Activated CD8-positive, alpha-beta T cell treated with anti-CD3 and anti-CD28 coated beads for 36 hours (primary cell): ENCODE results near the gene SLC4A2. TPM values are rescaled to one million over a fixed set of nuclear protein-coding genes. Genes with fewer than 3 reads are reported as not detected.

Experiments
- ATAC-seq: fragments of 200-7000 bp; cut with Tn5 transposase; one replicate; pipeline ENCODE4 v1.10.0; 2021; ENCODE audit warnings: mild to moderate bottlenecking, moderate library complexity
- CTCF ChIA-PET: fragments of 350-600 bp; sonication (Branson Sonifier 250); formaldehyde crosslinking; loops from one replicate; lab custom pipeline; 2021; ENCODE audit warnings: antibody characterized with exemption; lab: Charles Lee
- POLR2A ChIA-PET: fragments of 350-600 bp; sonication (Branson Sonifier 250); formaldehyde crosslinking; loops from one replicate; lab custom pipeline; 2021; ENCODE audit warnings: antibody characterized with exemption; lab: Charles Lee
- DNase-seq: peaks from one replicate; pipeline ENCODE4 v3.0.0-alpha.2; 2020
- H3K27ac Mint-ChIP-seq: one replicate; pipeline ENCODE4 v1.8.0; 2021; ENCODE audit warnings: mild to moderate bottlenecking, mixed read lengths
- H3K27me3 Mint-ChIP-seq: one replicate; pipeline ENCODE4 v1.8.0; 2021; ENCODE audit warnings: mixed read lengths
- H3K36me3 Mint-ChIP-seq: one replicate; pipeline ENCODE4 v1.8.0; 2021; ENCODE audit warnings: low read depth, mixed read lengths
- H3K4me1 Mint-ChIP-seq: one replicate; pipeline ENCODE4 v1.8.0; 2021; ENCODE audit warnings: low read depth, mixed read lengths
- H3K4me3 Mint-ChIP-seq: one replicate; pipeline ENCODE4 v1.8.0; 2021; ENCODE audit warnings: mild to moderate bottlenecking, moderate library complexity, mixed read lengths
- H3K9me3 Mint-ChIP-seq: one replicate; pipeline ENCODE4 v1.8.0; 2021; ENCODE audit warnings: mixed read lengths
- CTCF ChIP-seq: fragments of 200-600 bp; IDR thresholded peaks from one replicate; pipeline ENCODE4 v1.8.0; 2022; ENCODE audit warnings: antibody characterized with exemption, mild to moderate bottlenecking
- intact Hi-C: fragments of 100-400 bp; cut with micrococcal nuclease; formaldehyde crosslinking; loops from one replicate; pipeline ENCODE4 v1.10.0; 2022
- total RNA-seq, 2 experiments: library from RNA; stranded (reverse); gene quantifications; one replicate each; pipeline ENCODE4 v1.2.3, GENCODE V29; 2021

Gene SLC4A2
- total RNA-seq, 2 experiments from 2014 or later: 42.7 to 46.1 TPM

GRCh38 chr7:151064993-151065392, 5.6 kb downstream of the SLC4A2 start:
- H3K36me3 Mint-ChIP-seq: peaks cover 10% of the 10 kb centered on the region
- ChIA-PET CTCF (no interaction called here), POLR2A (no interaction called here)
- H3K4me3 Mint-ChIP-seq: no peak overlapping the region
- ATAC-seq: no peak
- no peak for DNase-seq
- H3K27ac Mint-ChIP-seq: no peak overlapping the region
- intact Hi-C loops: no loop called here
- H3K9me3 Mint-ChIP-seq: no peaks in the 10 kb centered on the region
- H3K4me1 Mint-ChIP-seq: peaks cover 18% of the 10 kb centered on the region
- no peak for TF ChIP-seq CTCF
- no peaks in the 10 kb centered on the region for H3K27me3 Mint-ChIP-seq

DNA sequence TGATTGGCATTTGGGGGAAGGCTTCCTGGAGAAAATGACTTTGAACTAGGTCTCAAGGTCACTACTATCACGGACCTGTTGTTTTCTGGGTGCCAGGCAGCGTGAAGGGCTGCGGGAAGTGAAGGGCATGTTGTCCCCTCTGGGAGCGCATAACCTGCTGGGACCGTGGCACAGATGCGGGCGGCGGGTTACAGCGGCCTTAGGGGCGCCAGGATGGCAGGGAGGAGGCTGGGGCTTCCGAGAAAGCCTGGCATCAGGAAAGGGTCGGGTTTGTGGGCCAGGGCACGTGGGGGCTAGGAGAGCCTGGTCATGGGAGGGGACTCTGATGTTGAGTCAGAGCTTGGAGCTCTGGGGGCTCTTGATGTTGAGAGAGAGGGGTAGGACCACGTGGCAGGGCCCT, 6.1 kb downstream of the SLC4A2 start:
- DNase-seq (no peak), ATAC-seq (no peak)
- ChIA-PET POLR2A (no interaction called here), CTCF (no interaction called here)
- H3K27me3 Mint-ChIP-seq: no peaks in the 10 kb centered on the region
- H3K27ac Mint-ChIP-seq: no peak overlapping the region
- intact Hi-C loops: no loop called here
- no peak overlapping the region for H3K4me3 Mint-ChIP-seq
- H3K36me3 Mint-ChIP-seq: peaks cover 10% of the 10 kb centered on the region
- no peak for TF ChIP-seq CTCF
- peaks cover 15% of the 10 kb centered on the region for H3K4me1 Mint-ChIP-seq
- no peaks in the 10 kb centered on the region for H3K9me3 Mint-ChIP-seq

GRCh38 chr7:151066273-151066974, 7.0 kb downstream of the SLC4A2 start:
- H3K4me1 Mint-ChIP-seq: peaks cover 6% of the 10 kb centered on the region
- no peak for TF ChIP-seq CTCF
- no peak overlapping the region for H3K27ac Mint-ChIP-seq
- intact Hi-C loops: no loop called here
- ChIA-PET CTCF (interaction anchor here (1.3 kb wide), 1 partner anchor 58 kb away, joined by 4 read pairs; no protein-coding TSS in a partner anchor), POLR2A (interaction anchor here (0.5 to 0.7 kb wide), 2 partner anchors 11 to 12 kb away, joined by 3 to 4 read pairs; no protein-coding TSS in a partner anchor)
- no peaks in the 10 kb centered on the region for H3K27me3 Mint-ChIP-seq
- H3K4me3 Mint-ChIP-seq: no peak overlapping the region
- ATAC-seq (no peak), DNase-seq (no peak)
- no peaks in the 10 kb centered on the region for H3K9me3 Mint-ChIP-seq
- H3K36me3 Mint-ChIP-seq: peaks cover 10% of the 10 kb centered on the region

GRCh38 chr7:151068069-151068773, 8.8 kb downstream of the SLC4A2 start:
- intact Hi-C loops: no loop called here
- Mint-ChIP-seq H3K4me3 (no peak overlapping the region), H3K4me1 (no peaks in the 10 kb centered on the region), H3K27me3 (no peaks in the 10 kb centered on the region), H3K27ac (no peak overlapping the region), H3K9me3 (no peaks in the 10 kb centered on the region), H3K36me3 (peaks cover 13% of the 10 kb centered on the region)
- ChIA-PET POLR2A (interaction anchor here (0.6 to 2.0 kb wide), 4 partner anchors 9 to 39 kb away, joined by 3 to 7 read pairs (median 3); partner anchors contain the start of gene FASTK), CTCF (interaction anchor here (1.3 to 1.5 kb wide), 4 partner anchors 9 to 50 kb away, joined by 3 to 5 read pairs (median 4); partner anchors contain the start of gene FASTK)
- no peak for DNase-seq
- no peak for TF ChIP-seq CTCF
- no peak for ATAC-seq
